ENCODE data around the gene SIDT2. TPM values are rescaled to one million over a fixed set of nuclear protein-coding genes. Genes with fewer than 3 reads are reported as not detected.
"Not testable (repeated sequence)": the region's sequence is repeated elsewhere in the genome, so short reads cannot be mapped to it uniquely, and the experiment has no call there.

SIDT2 gene
- total and polyA plus RNA-seq, 2 of the 4 experiments (the other 2 are of a cell fraction): 7.3 to 30.3 TPM

GRCh38 chr11:117207481-117207880 lies 28.9 kb downstream of the SIDT2 start:
- BruUV-seq (replicated peaks); H3K27me3 ChIP-seq (ENCODE audit: control insufficient read depth, insufficient read depth, low read length); H3K4me3 ChIP-seq (ENCODE audit: insufficient read depth, low read depth, low read length); H4K5ac ChIP-seq (ENCODE audit: low read depth, low read length); dilution Hi-C loops (cut with HindIII; ENCODE audit: low sequenced_read_pairs, unreplicated experiment); H2BK20ac ChIP-seq (ENCODE audit: low read depth, low read length); ATAC-seq (ENCODE audit: low read depth); H3K9ac ChIP-seq (ENCODE audit: low read depth, low read length); H3K14ac ChIP-seq (replicated peaks; ENCODE audit: low read depth, low read length); H2AK5ac ChIP-seq (ENCODE audit: low read depth, low read length); POLR2A ChIA-PET (ENCODE audit: unreplicated experiment); H3K4me2 ChIP-seq (ENCODE audit: low read depth, low read length); H3K18ac ChIP-seq (ENCODE audit: low read depth, low read length); H2AK9ac ChIP-seq (replicated peaks; ENCODE audit: low read depth, low read length, poor library complexity); intact Hi-C loops (cut with micrococcal nuclease); in situ Hi-C loops (cut with MboI; ENCODE audit: low sequenced_read_pairs); H4K8ac ChIP-seq (ENCODE audit: low read depth in 2 of 2, low read length in 2 of 2); H3K56ac ChIP-seq (ENCODE audit: extremely low read depth, insufficient read depth, low read length); H3K23ac ChIP-seq (ENCODE audit: low read depth, low read length); H2BK15ac ChIP-seq (ENCODE audit: low read depth, low read length); H3K27ac ChIP-seq (ENCODE audit: insufficient read depth, low read length); H2AFZ ChIP-seq (replicated peaks; ENCODE audit: low read length, poor library complexity); H4K91ac ChIP-seq (ENCODE audit: insufficient read depth, low read depth, low read length); H3K4ac ChIP-seq (ENCODE audit: low read depth, low read length); H3K9me3 ChIP-seq (ENCODE audit: control insufficient read depth, insufficient read depth, low read length); CTCF ChIA-PET; H2BK120ac ChIP-seq (ENCODE audit: low read depth, low read length); H2BK5ac ChIP-seq (ENCODE audit: low read depth, low read length, poor library complexity, severe bottlenecking); DNase-seq: not testable (repeated sequence)
- WGBS, 2 experiments (ENCODE audit: extremely low coverage in 2 of 2, insufficient read length in 1 of 2): no CpG with 5 or more reads among the region's 5 CpGs
- Histone ChIP-seq H4K20me1 (ENCODE audit: insufficient read depth, low read length) (peaks cover 29% of the 10 kb centered on the region), H3K36me3 (ENCODE audit: control insufficient read depth, insufficient read depth, low read length) (peaks cover 32% of the 10 kb centered on the region), H3K79me1 (ENCODE audit: low read depth in 1 of 2, low read length in 2 of 2) (peaks cover 20 to 31% of the 10 kb centered on the region in 2 experiments), H3K4me1 (ENCODE audit: control insufficient read depth, insufficient read depth, low read length) (peaks cover 20% of the 10 kb centered on the region), H3K9me1 (ENCODE audit: insufficient read depth, low read length) (peaks cover 14% of the 10 kb centered on the region)
